Small intestine (tissue), 7 donors: ENCODE results near the gene WASL. TPM values are rescaled to one million over a fixed set of nuclear protein-coding genes. Genes with fewer than 3 reads are reported as not detected.

ENCODE experiments used
- DNase-seq, 2 donors: peaks; one replicate each; pipeline versions ENCODE4 v3.0.0 to v3.0.0-alpha.2; 2013
- FAIRE-seq: peaks from 2 replicates; lab custom pipeline; 2012; peaks lifted over from hg19 to GRCh38; lab: Jason Lieb, UNC
- H3K27ac ChIP-seq, 3 donors: one replicate each; pipeline ENCODE4 v1.5.1; 2013; ENCODE audit warnings: low read length in 2 of 3, mild to moderate bottlenecking in 2 of 3, control low read depth in 1 of 3, inconsistent platforms in 1 of 3, low read depth in 1 of 3, moderate library complexity in 1 of 3
- H3K27me3 ChIP-seq, 3 donors: one replicate each; pipeline ENCODE4 v1.6.1; 2013; ENCODE audit warnings: low read length in 3 of 3, inconsistent platforms in 1 of 3; ENCODE audit not compliant: control insufficient read depth in 3 of 3, insufficient read depth in 3 of 3
- H3K36me3 ChIP-seq, 3 donors: one replicate each; pipeline ENCODE4 v1.6.1; 2013; ENCODE audit warnings: low read length in 3 of 3, inconsistent platforms in 1 of 3, low read depth in 1 of 3, mild to moderate bottlenecking in 1 of 3, moderate library complexity in 1 of 3; ENCODE audit not compliant: control insufficient read depth in 3 of 3, insufficient read depth in 2 of 3
- H3K4me1 ChIP-seq, 3 donors: one replicate each; pipeline ENCODE4 v1.6.1; 2013; ENCODE audit warnings: low read length in 2 of 3, inconsistent platforms in 1 of 3, low read depth in 1 of 3, mild to moderate bottlenecking in 1 of 3, moderate library complexity in 1 of 3; ENCODE audit not compliant: control insufficient read depth in 3 of 3, insufficient read depth in 2 of 3
- H3K4me3 ChIP-seq, 3 donors: one replicate each; pipeline ENCODE4 v1.5.1; 2013; ENCODE audit warnings: low read length in 3 of 3, control low read depth in 1 of 3, inconsistent platforms in 1 of 3, low read depth in 1 of 3, mild to moderate bottlenecking in 1 of 3, moderate library complexity in 1 of 3
- H3K9me3 ChIP-seq, 2 donors: one replicate each; pipeline ENCODE4 v1.6.1; 2013; ENCODE audit warnings: low read depth in 1 of 2, low read length in 1 of 2; ENCODE audit not compliant: control insufficient read depth in 2 of 2, insufficient read depth in 1 of 2
- WGBS, 3 donors: extraction: QIAGEN DNeasy Blood & Tissue Kit; methylation state at CpG; one replicate each; pipeline ENCODE4 v1.1.7; 2013; 5-methylcytosine and 5-hydroxymethylcytosine counted together
- polyA plus RNA-seq, 4 donors: library from polyadenylated mRNA; stranded (reverse) in 3 of 4; unstranded in 1 of 4; fragments of 200-250 nt in 3 of 4; fragments of 120-200 nt in 1 of 4; gene quantifications; one replicate each; pipeline versions ENCODE4 v1.2.1 to v1.2.3, GENCODE V29; 2013
- donor health status: healthy with polysubstance abuse.
- donor health status: control.
- donor health status: control.
- donor health status: Bipolar disorder and iron deficiency.
- donor health status: healthy.

The WASL gene
- polyA plus RNA-seq, 4 donors = 26.8 to 73.1 (median 36.3) TPM

- 90 to 96% (median 92%) methylated on average over 4 of the region's 4 CpGs for WGBS, 3 donors
These were observed 25.7 kb upstream of the WASL start for GRCh38 chr7:123774496-123774895.

GRCh38 chr7:123773481-123773880, 24.7 kb upstream of the WASL start:
- Histone ChIP-seq H3K9me3 (no peaks in the 10 kb centered on the region), H3K27ac (no peak overlapping the region), H3K27me3 (no peaks in the 10 kb centered on the region), H3K36me3 (no peaks in the 10 kb centered on the region), H3K4me3 (no peak overlapping the region), H3K4me1 (no peaks in the 10 kb centered on the region)
- FAIRE-seq = no peak
- no peak for DNase-seq
- WGBS, 3 donors = 76 to 85% (median 82%) methylated on average over 3 of the region's 3 CpGs

More at GRCh38 chr7:123774496-123774895, 25.7 kb upstream of the WASL start:
- no peak overlapping the region for H3K27ac ChIP-seq
- H3K4me3 ChIP-seq = no peak overlapping the region
- no peaks in the 10 kb centered on the region for H3K36me3 ChIP-seq
- H3K4me1 ChIP-seq = no peaks in the 10 kb centered on the region
- H3K9me3 ChIP-seq = no peaks in the 10 kb centered on the region
- FAIRE-seq = no peak
- no peak for DNase-seq
- no peaks in the 10 kb centered on the region for H3K27me3 ChIP-seq

GRCh38 chr7:123772652-123773051, 23.8 kb upstream of the WASL start:
- no peak for FAIRE-seq
- Histone ChIP-seq H3K9me3 (no peaks in the 10 kb centered on the region), H3K27me3 (no peaks in the 10 kb centered on the region), H3K36me3 (no peaks in the 10 kb centered on the region), H3K27ac (no peak overlapping the region), H3K4me1 (no peaks in the 10 kb centered on the region), H3K4me3 (no peak overlapping the region)
- no peak for DNase-seq
- WGBS, 3 donors = 64 to 73% (median 67%) methylated on average over 3 of the region's 3 CpGs

GRCh38 chr7:123771846-123772245, 23.0 kb upstream of the WASL start:
- no peaks in the 10 kb centered on the region for H3K36me3 ChIP-seq
- H3K4me3 ChIP-seq = no peak overlapping the region
- DNase-seq (no peak), FAIRE-seq (no peak)
- H3K9me3 ChIP-seq = no peaks in the 10 kb centered on the region
- 76 to 93% (median 92%) methylated on average over 2 of the region's 2 CpGs for WGBS, 3 donors
- no peaks in the 10 kb centered on the region for H3K27me3 ChIP-seq
- H3K27ac ChIP-seq = no peak overlapping the region
- H3K4me1 ChIP-seq = no peaks in the 10 kb centered on the region

GRCh38 chr7:123771256-123771655, 22.5 kb upstream of the WASL start:
- Histone ChIP-seq H3K36me3 (no peaks in the 10 kb centered on the region), H3K4me3 (no peak overlapping the region), H3K27ac (no peak overlapping the region), H3K9me3 (no peaks in the 10 kb centered on the region), H3K27me3 (no peaks in the 10 kb centered on the region), H3K4me1 (no peaks in the 10 kb centered on the region)
- WGBS, 3 donors = 71 to 84% (median 81%) methylated on average over 2 of the region's 2 CpGs
- no peak for FAIRE-seq
- DNase-seq = no peak

GRCh38 chr7:123770378-123770777, 21.6 kb upstream of the WASL start:
- H3K9me3 ChIP-seq = no peaks in the 10 kb centered on the region
- no peak overlapping the region for H3K27ac ChIP-seq
- no peaks in the 10 kb centered on the region for H3K4me1 ChIP-seq
- FAIRE-seq (no peak), DNase-seq (no peak)
- 74 to 80% (median 75%) methylated on average over 8 of the region's 8 CpGs for WGBS, 3 donors
- H3K27me3 ChIP-seq = no peaks in the 10 kb centered on the region
- no peaks in the 10 kb centered on the region for H3K36me3 ChIP-seq
- H3K4me3 ChIP-seq = no peak overlapping the region

- no peak for DNase-seq
- no peaks in the 10 kb centered on the region for H3K27me3 ChIP-seq
- H3K9me3 ChIP-seq = no peaks in the 10 kb centered on the region
- H3K4me1 ChIP-seq = no peaks in the 10 kb centered on the region
- FAIRE-seq = no peak
- H3K4me3 ChIP-seq = no peak overlapping the region
- H3K27ac ChIP-seq = no peak overlapping the region
- H3K36me3 ChIP-seq = no peaks in the 10 kb centered on the region
- WGBS, 3 donors = 72 to 77% (median 76%) methylated on average over 3 of the region's 3 CpGs
These were observed 20.6 kb upstream of the WASL start for GRCh38 chr7:123769371-123769770.

- Histone ChIP-seq H3K9me3 (no peaks in the 10 kb centered on the region), H3K27me3 (no peaks in the 10 kb centered on the region), H3K27ac (no peak overlapping the region), H3K4me1 (no peaks in the 10 kb centered on the region), H3K36me3 (no peaks in the 10 kb centered on the region), H3K4me3 (no peak overlapping the region)
- DNase-seq (no peak), FAIRE-seq (no peak)
- 92 to 97% (median 95%) methylated on average over 3 of the region's 3 CpGs for WGBS, 3 donors
These were observed 19.7 kb upstream of the WASL start for GRCh38 chr7:123768493-123768892.

GRCh38 chr7:123763191-123763661, 14.4 kb upstream of the WASL start:
- H3K4me1 ChIP-seq = no peaks in the 10 kb centered on the region
- H3K36me3 ChIP-seq = no peaks in the 10 kb centered on the region
- DNase-seq = no peak
- no peak overlapping the region for H3K27ac ChIP-seq
- H3K9me3 ChIP-seq = peaks cover 0 to 3% of the 10 kb centered on the region in 2 donors
- no peak overlapping the region for H3K4me3 ChIP-seq
- H3K27me3 ChIP-seq = no peaks in the 10 kb centered on the region
- no peak for FAIRE-seq
- WGBS, 3 donors = 94 to 98% (median 97%) methylated on average over 29 to 43 of the region's 43 CpGs
